GM12878 (cell line): ENCODE results near the gene DAB2IP.

Experiments
- ETV6 ChIP-seq, 2 experiments: fragments of 450-650 bp in 1 of 2; IDR thresholded peaks in 1 of 2; conservative IDR thresholded peaks in 1 of 2; 2 replicates each; pipeline ENCODE4 v1.6.1; 2014; ENCODE audit warnings: antibody characterized with exemption in 1 of 2, borderline replicate concordance in 1 of 2, low read depth in 1 of 2, mild to moderate bottlenecking in 1 of 2, moderate library complexity in 1 of 2
- TF ChIP-seq, protein P1 (sequence below), 3 experiments: IDR thresholded peaks in 2 of 3; conservative IDR thresholded peaks in 1 of 3; 2 replicates each; pipeline ENCODE4 v1.5.1; 2011; ENCODE audit warnings: low read depth in 3 of 3, low read length in 3 of 3, mild to moderate bottlenecking in 3 of 3, control low read depth in 2 of 3, moderate library complexity in 2 of 3, inconsistent platforms in 1 of 3, mixed read lengths in 1 of 3; ENCODE audit not compliant: control insufficient read depth in 2 of 3, insufficient read depth in 1 of 3; ENCODE audit errors: extremely low read depth in 1 of 3
- TF ChIP-seq, protein P2 (sequence below): IDR thresholded peaks from 2 replicates; pipeline ENCODE4 v1.6.1; 2011; ENCODE audit warnings: borderline replicate concordance, low read depth, mild to moderate bottlenecking, moderate library complexity, mixed read lengths, low read length; ENCODE audit not compliant: insufficient read depth; ENCODE audit errors: extremely low read length

DNA sequence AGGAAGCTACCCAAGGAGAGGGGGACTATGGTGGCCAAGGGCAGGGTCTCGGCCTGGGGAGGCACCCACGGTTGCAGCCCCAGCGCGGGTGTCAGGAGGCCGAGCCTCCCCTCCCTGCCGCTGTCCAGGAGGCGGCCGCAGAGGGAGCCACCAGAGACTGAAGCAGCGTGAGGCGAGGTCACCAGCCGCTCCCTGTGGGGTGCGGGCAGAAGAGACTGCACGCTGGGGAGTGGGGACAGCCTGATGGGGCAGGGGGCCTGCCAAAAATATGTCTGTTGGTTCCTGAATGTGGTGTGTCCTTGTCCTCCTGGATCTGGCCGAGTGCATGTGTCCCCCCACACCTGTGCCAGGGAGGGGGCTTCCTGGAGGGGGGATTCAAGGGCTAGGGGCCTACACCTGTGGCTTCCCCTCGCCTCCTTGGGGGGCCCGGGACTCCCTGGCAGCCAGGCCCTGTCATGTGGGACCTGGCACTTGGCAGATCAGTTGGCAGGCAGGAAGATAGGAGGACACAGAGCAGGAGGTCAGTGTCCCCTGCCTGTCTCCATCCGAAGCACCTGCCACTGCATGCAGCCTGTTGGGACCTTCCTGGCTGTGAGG is 131.2 kb downstream of the DAB2IP start:
- TF ChIP-seq, protein P1, sequence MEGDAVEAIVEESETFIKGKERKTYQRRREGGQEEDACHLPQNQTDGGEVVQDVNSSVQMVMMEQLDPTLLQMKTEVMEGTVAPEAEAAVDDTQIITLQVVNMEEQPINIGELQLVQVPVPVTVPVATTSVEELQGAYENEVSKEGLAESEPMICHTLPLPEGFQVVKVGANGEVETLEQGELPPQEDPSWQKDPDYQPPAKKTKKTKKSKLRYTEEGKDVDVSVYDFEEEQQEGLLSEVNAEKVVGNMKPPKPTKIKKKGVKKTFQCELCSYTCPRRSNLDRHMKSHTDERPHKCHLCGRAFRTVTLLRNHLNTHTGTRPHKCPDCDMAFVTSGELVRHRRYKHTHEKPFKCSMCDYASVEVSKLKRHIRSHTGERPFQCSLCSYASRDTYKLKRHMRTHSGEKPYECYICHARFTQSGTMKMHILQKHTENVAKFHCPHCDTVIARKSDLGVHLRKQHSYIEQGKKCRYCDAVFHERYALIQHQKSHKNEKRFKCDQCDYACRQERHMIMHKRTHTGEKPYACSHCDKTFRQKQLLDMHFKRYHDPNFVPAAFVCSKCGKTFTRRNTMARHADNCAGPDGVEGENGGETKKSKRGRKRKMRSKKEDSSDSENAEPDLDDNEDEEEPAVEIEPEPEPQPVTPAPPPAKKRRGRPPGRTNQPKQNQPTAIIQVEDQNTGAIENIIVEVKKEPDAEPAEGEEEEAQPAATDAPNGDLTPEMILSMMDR (IDR thresholded peaks at IDR 0.05 in 2 of 3, conservative IDR thresholded peaks at IDR 0.05 in 1 of 3; ENCODE audit: control insufficient read depth in 2 of 3, extremely low read depth in 1 of 3, insufficient read depth in 1 of 3, low read depth in 3 of 3, low read length in 3 of 3), result no peak
- TF ChIP-seq ETV6 (conservative IDR thresholded peaks at IDR 0.05 in 1 of 2, IDR thresholded peaks at IDR 0.05 in 1 of 2; ENCODE audit: borderline replicate concordance in 1 of 2, low read depth in 1 of 2), result no peak
- TF ChIP-seq, protein P2, sequence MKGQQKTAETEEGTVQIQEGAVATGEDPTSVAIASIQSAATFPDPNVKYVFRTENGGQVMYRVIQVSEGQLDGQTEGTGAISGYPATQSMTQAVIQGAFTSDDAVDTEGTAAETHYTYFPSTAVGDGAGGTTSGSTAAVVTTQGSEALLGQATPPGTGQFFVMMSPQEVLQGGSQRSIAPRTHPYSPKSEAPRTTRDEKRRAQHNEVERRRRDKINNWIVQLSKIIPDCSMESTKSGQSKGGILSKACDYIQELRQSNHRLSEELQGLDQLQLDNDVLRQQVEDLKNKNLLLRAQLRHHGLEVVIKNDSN, result no peak
